Adrenal gland (tissue), 19 donors: ENCODE data around the gene DISP1. TPM values are rescaled to one million over a fixed set of nuclear protein-coding genes. Genes with fewer than 3 reads are reported as not detected.

Experiments used
- DNase-seq, 7 donors: peaks; one replicate each; pipeline ENCODE4 v3.0.0-alpha.2; 2019 to 2020
- H3K27ac ChIP-seq, 5 donors: fragments of 200-600 bp; sonication (generic) in 4 of 5; 1 replicate in 3 of 5; 2 replicates in 2 of 5; pipeline versions ENCODE4 v1.5.1 to v1.8.0; 2016 to 2020; ENCODE audit warnings: mild to moderate bottlenecking in 1 of 5
- H3K27me3 ChIP-seq: fragments of 200-600 bp; 2 replicates; pipeline ENCODE4 v1.8.0; 2021
- H3K36me3 ChIP-seq, 2 donors: fragments of 200-600 bp; replicated peaks in 1 of 2; 1 replicate in 1 of 2; 2 replicates in 1 of 2; pipeline versions ENCODE4 v1.5.1 to v1.8.0; 2018 to 2022
- H3K4me1 ChIP-seq, 2 donors: fragments of 200-600 bp; replicated peaks in 1 of 2; 1 replicate in 1 of 2; 2 replicates in 1 of 2; pipeline versions ENCODE4 v1.5.1 to v1.8.0; 2018 to 2021
- H3K4me3 ChIP-seq, 4 donors: fragments of 200-600 bp; sonication (generic) in 3 of 4; one replicate each; pipeline ENCODE4 v1.5.1; 2016 to 2018
- H3K9me3 ChIP-seq, 3 donors: fragments of 200-600 bp; sonication (generic) in 1 of 3; replicated peaks in 1 of 3; 1 replicate in 2 of 3; 2 replicates in 1 of 3; pipeline versions ENCODE4 v1.5.1 to v1.8.0; 2016 to 2021
- CTCF ChIP-seq, 6 experiments: fragments of 450-650 bp in 4 of 6; fragments of 200-600 bp in 2 of 6; sonication (generic) in 1 of 6; IDR thresholded peaks; 1 replicate in 5 of 6; 2 replicates in 1 of 6; pipeline versions ENCODE4 v1.5.1 to v1.8.0; 2016 to 2021; ENCODE audit warnings: antibody characterized with exemption in 6 of 6, mild to moderate bottlenecking in 2 of 6, moderate library complexity in 1 of 6
- POLR2A ChIP-seq, 2 donors: fragments of 450-650 bp; IDR thresholded peaks; one replicate each; pipeline ENCODE4 v1.6.1; 2017; ENCODE audit warnings: antibody characterized with exemption in 2 of 2, mild to moderate bottlenecking in 2 of 2, moderate library complexity in 1 of 2
- WGBS, 4 donors: extraction: QIAGEN DNeasy Blood & Tissue Kit in 2 of 4; methylation state at CpG; one replicate each; pipeline versions ENCODE4 v1.1.5 to v1.1.7; 2013 to 2017; 5-methylcytosine and 5-hydroxymethylcytosine counted together
- intact Hi-C, 2 donors: fragments of 100-400 bp; cut with DNase I; formaldehyde crosslinking; loops; one replicate each; pipeline versions ENCODE4 v1.14.1 to v1.15.0; 2022 to 2023
- long read RNA-seq, 10 donors: library from polyadenylated mRNA in 3 of 10; unstranded in 2 of 10; stranded (forward) in 1 of 10; transcript quantifications; one replicate each; pipeline ENCODE4 v2.0.0 and lab custom pipeline, GENCODE V29; 2021 to 2026
- polyA plus RNA-seq, 3 donors: library from polyadenylated mRNA; stranded (reverse); fragments of 200-250 nt in 2 of 3; fragments of 350-450 nt in 1 of 3; fragmentation: Illumina TruSeq in 1 of 3; extraction: RNeasy Lipid Tissue Mini Kit (QIAGEN cat#74804) in 1 of 3; gene quantifications; one replicate each; pipeline ENCODE4 v1.2.3, GENCODE V29; 2013 to 2014
- total RNA-seq, 9 donors: library from RNA; depleted of rRNA in 4 of 9; stranded (reverse); fragments of >200 nt in 4 of 9; fragments of 120-200 nt in 1 of 9; fragmentation: NEBNext Ultra II Directional in 1 of 9; extraction: Animal tissue kit (Norgen Biotek cat#: 25700) in 1 of 9; gene quantifications; one replicate each; pipeline versions ENCODE4 v1.1.0 to v1.2.4, GENCODE V29; 2013 to 2023
- donor health status: healthy with polysubstance abuse.
- donor health status: Bipolar disorder and iron deficiency.
- donor health status: DM: yes; HTN: yes; CAD: no.
- donor health status: DM: no; HTN: no; CAD: no.
- donor health status: DM: no; HTN: no; CAD: no.
- donor health status: DM: yes; HTN: yes; CAD: no.

DISP1 gene
- total RNA-seq, result 10 to 100 TPM; 13.3 to 25.4 (median 17.6) TPM
- polyA plus RNA-seq, result 10 to 100 TPM in 1 of 3 donors, 1 to 10 TPM in 2; 6.8 to 15.3 (median 7.3) TPM
- long read RNA-seq, donor 1, full-length matches to known transcripts, result 1 of 1 reads
- long read RNA-seq, donor 1, partial matches to known transcripts, result 0 of 1 reads
- long read RNA-seq, donor 1, other reads (novel, unspliced or antisense), result 0 of 1 reads
- long read RNA-seq, donor 2, full-length matches to known transcripts, result 2 of 2 reads
- long read RNA-seq, donor 2, partial matches to known transcripts, result 0 of 2 reads
- long read RNA-seq, donor 2, other reads (novel, unspliced or antisense), result 0 of 2 reads
- long read RNA-seq, donor 3, full-length matches to known transcripts, result 1 of 1 reads
- long read RNA-seq, donor 3, partial matches to known transcripts, result 0 of 1 reads
- long read RNA-seq, donor 3, other reads (novel, unspliced or antisense), result 0 of 1 reads
- long read RNA-seq, donor 4, partial matches to known transcripts, result 1 of 3 reads
- long read RNA-seq, donor 4, other reads (novel, unspliced or antisense), result 2 of 3 reads
- long read RNA-seq, donor 5, full-length matches to known transcripts, result 8 of 20 reads
- long read RNA-seq, donor 5, partial matches to known transcripts, result 5 of 20 reads
- long read RNA-seq, donor 5, other reads (novel, unspliced or antisense), result 7 of 20 reads
- long read RNA-seq, donor 6, full-length matches to known transcripts, result 5 of 10 reads
- long read RNA-seq, donor 6, partial matches to known transcripts, result 1 of 10 reads
- long read RNA-seq, donor 6, other reads (novel, unspliced or antisense), result 4 of 10 reads
- long read RNA-seq, donor 7, full-length matches to known transcripts, result 1 of 1 reads
- long read RNA-seq, donor 7, partial matches to known transcripts, result 0 of 1 reads
- long read RNA-seq, donor 7, other reads (novel, unspliced or antisense), result 0 of 1 reads
- long read RNA-seq, donor 8, partial matches to known transcripts, result 0 of 1 reads
- long read RNA-seq, donor 8, other reads (novel, unspliced or antisense), result 0 of 1 reads
- long read RNA-seq, donor 9, full-length matches to known transcripts, result 1 of 1 reads
- long read RNA-seq, donor 9, partial matches to known transcripts, result 0 of 1 reads
- long read RNA-seq, donor 9, other reads (novel, unspliced or antisense), result 0 of 1 reads
- long read RNA-seq, donor 10, result 0 reads

GRCh38 chr1:222814536-222815439, at the start of gene DISP1:
DISP1 (plus strand) TSS chr1:222815039; CDS start chr1:222942824, 127,785 bp downstream.
- peak within 1 kb of the TSS; percentile 67 to 96 (median 78) for H3K4me3 ChIP-seq
- TF ChIP-seq POLR2A (IDR thresholded peaks at IDR 0.05), result peak; percentile 20 to 80
- TF ChIP-seq CTCF (IDR thresholded peaks at IDR 0.05), result peak in 1 of 6 experiments; percentile 2
- no peaks in the 10 kb centered on the region for H3K27me3 ChIP-seq
- H3K27ac ChIP-seq, result peak within 1 kb of the TSS; percentile 89 to 98 (median 94)
- intact Hi-C loops, result no loop called here
- no peaks in the 10 kb centered on the region for H3K36me3 ChIP-seq
- H3K4me1 ChIP-seq, result peaks cover 8 to 20% of the 10 kb centered on the region in 2 donors
- no peaks in the 10 kb centered on the region for H3K9me3 ChIP-seq
- WGBS, 4 donors, result 2 to 8% (median 3%) methylated on average over 17 to 67 of the region's 67 CpGs
- DNase-seq, result peak; percentile 83 to 88 (median 85)

- H3K27ac ChIP-seq, result no peak overlapping the region
- DNase-seq, result no peak
- TF ChIP-seq POLR2A (IDR thresholded peaks at IDR 0.05) (no peak), CTCF (IDR thresholded peaks at IDR 0.05) (no peak)
- H3K4me3 ChIP-seq, result no peak overlapping the region
- no peaks in the 10 kb centered on the region for H3K4me1 ChIP-seq
- H3K36me3 ChIP-seq, result no peaks in the 10 kb centered on the region
- no peaks in the 10 kb centered on the region for H3K9me3 ChIP-seq
- intact Hi-C loops, result no loop called here
- 77 to 87% (median 84%) methylated on average over 5 of the region's 5 CpGs for WGBS, 4 donors
- H3K27me3 ChIP-seq, result no peaks in the 10 kb centered on the region
These were observed 47.7 kb upstream of the DISP1 start for GRCh38 chr1:222767152-222767571.

- Histone ChIP-seq H3K9me3 (no peaks in the 10 kb centered on the region), H3K27me3 (no peaks in the 10 kb centered on the region), H3K27ac (no peak overlapping the region), H3K4me1 (no peaks in the 10 kb centered on the region), H3K4me3 (no peak overlapping the region), H3K36me3 (no peaks in the 10 kb centered on the region)
- intact Hi-C loops, result no loop called here
- TF ChIP-seq POLR2A (IDR thresholded peaks at IDR 0.05) (no peak), CTCF (IDR thresholded peaks at IDR 0.05) (no peak)
- DNase-seq, result no peak
These were observed 46.2 kb upstream of the DISP1 start for GRCh38 chr1:222768592-222768991.
